H1 (cell line): Measurements from ENCODE around the gene FXR1. TPM values are rescaled to one million over a fixed set of nuclear protein-coding genes. Genes with fewer than 3 reads are reported as not detected.

Experiments
- CTCF ChIA-PET: fragments of 300-600 bp; sonication (Branson Sonifier 250); formaldehyde crosslinking; loops from one replicate; lab custom pipeline; 2021; ENCODE audit not compliant: partially characterized antibody; lab: Charles Lee
- POLR2A ChIA-PET: fragments of 300-600 bp; sonication (Branson Sonifier 250); formaldehyde crosslinking; loops from one replicate; lab custom pipeline; 2021; ENCODE audit warnings: inconsistent platforms; ENCODE audit not compliant: partially characterized antibody; lab: Charles Lee
- DNase-seq, 2 experiments: peaks; one replicate each; pipeline versions ENCODE4 v3.0.0 to v3.0.0-alpha.2; 2010 to 2022; ENCODE audit warnings: low spot score in 2 of 2, low read depth in 1 of 2, mixed read lengths in 1 of 2
- FAIRE-seq: peaks from 2 replicates; lab custom pipeline; 2011; peaks lifted over from hg19 to GRCh38; lab: Jason Lieb, UNC
- H2AFZ ChIP-seq: 2 replicates; pipeline ENCODE4 v1.8.1; 2012; ENCODE audit warnings: low read length, inconsistent platforms
- H2AK5ac ChIP-seq: 2 replicates; pipeline ENCODE4 v1.6.1; 2013; ENCODE audit warnings: low read depth, low read length
- H2BK120ac ChIP-seq: replicated peaks from 2 replicates; pipeline ENCODE3; 2013; ENCODE audit warnings: low read depth, low read length, inconsistent platforms
- H2BK12ac ChIP-seq: 2 replicates; pipeline ENCODE4 v1.6.1; 2013; ENCODE audit warnings: low read depth, low read length
- H2BK15ac ChIP-seq: 2 replicates; pipeline ENCODE4 v1.6.1; 2013; ENCODE audit warnings: low read length
- H2BK20ac ChIP-seq: 2 replicates; pipeline ENCODE4 v1.6.1; 2013; ENCODE audit warnings: low read length
- H2BK5ac ChIP-seq: 2 replicates; pipeline ENCODE4 v1.6.1; 2013; ENCODE audit warnings: low read depth, low read length
- H3K14ac ChIP-seq: 2 replicates; pipeline ENCODE4 v1.6.1; 2013; ENCODE audit warnings: inconsistent platforms; ENCODE audit not compliant: insufficient read length
- H3K18ac ChIP-seq: 2 replicates; pipeline ENCODE4 v1.6.1; 2013; ENCODE audit warnings: low read length; ENCODE audit errors: extremely low read depth
- H3K23ac ChIP-seq: 2 replicates; pipeline ENCODE4 v1.6.1; 2013; ENCODE audit warnings: inconsistent platforms; ENCODE audit not compliant: insufficient read length
- H3K23me2 ChIP-seq: 2 replicates; pipeline ENCODE4 v1.6.1; 2013; ENCODE audit warnings: low read depth, low read length
- H3K27ac ChIP-seq: 2 replicates; pipeline ENCODE4 v1.6.1; 2011; ENCODE audit warnings: low read depth, low read length, inconsistent platforms
- H3K27me3 ChIP-seq, 4 experiments: replicated peaks in 1 of 4; 1 replicate in 1 of 4; 2 replicates in 3 of 4; pipeline versions ENCODE4 v1.6.1 to v1.8.1; 2011 to 2013; ENCODE audit warnings: low read length in 3 of 4, mild to moderate bottlenecking in 3 of 4, inconsistent platforms in 2 of 4, mixed read lengths in 2 of 4, moderate library complexity in 1 of 4; ENCODE audit not compliant: control insufficient read depth in 3 of 4, insufficient read depth in 3 of 4; ENCODE audit errors: extremely low read depth in 1 of 4
- H3K36me3 ChIP-seq, 4 experiments: 2 replicates each; pipeline versions ENCODE4 v1.6.1 to v1.8.1; 2011 to 2013; ENCODE audit warnings: mild to moderate bottlenecking in 4 of 4, low read length in 3 of 4, moderate library complexity in 2 of 4, control low read depth in 1 of 4, inconsistent platforms in 1 of 4; ENCODE audit not compliant: insufficient read depth in 4 of 4, control insufficient read depth in 2 of 4
- H3K4ac ChIP-seq: replicated peaks from 2 replicates; pipeline ENCODE3; 2013; ENCODE audit warnings: low read length, low read depth, mixed read lengths, inconsistent platforms; ENCODE audit not compliant: insufficient read length
- H3K4me1 ChIP-seq, 4 experiments: replicated peaks in 1 of 4; 1 replicate in 1 of 4; 2 replicates in 3 of 4; pipeline versions ENCODE4 v1.6.1 to v1.8.1; 2011 to 2013; ENCODE audit warnings: low read length in 3 of 4, inconsistent platforms in 2 of 4, mixed read lengths in 1 of 4; ENCODE audit not compliant: insufficient read depth in 4 of 4, control insufficient read depth in 3 of 4
- H3K4me2 ChIP-seq, 2 experiments: 2 replicates each; pipeline versions ENCODE4 v1.6.1 to v1.8.1; 2011 to 2013; ENCODE audit warnings: low read depth in 2 of 2, low read length in 2 of 2, control low read depth in 1 of 2, inconsistent platforms in 1 of 2, mild to moderate bottlenecking in 1 of 2; ENCODE audit not compliant: insufficient read depth in 1 of 2
- H3K4me3 ChIP-seq, 4 experiments: fragments of 200-600, 300-600 bp in 1 of 4; sonication (generic), shearing (Covaris generic), sonication (Bioruptor Twin) in 1 of 4; 2 replicates each; pipeline versions ENCODE4 v1.5.1 to v1.8.1; 2011 to 2016; ENCODE audit warnings: low read length in 4 of 4, low read depth in 3 of 4, control low read depth in 2 of 4, inconsistent platforms in 2 of 4, mild to moderate bottlenecking in 2 of 4, mixed read lengths in 1 of 4, moderate library complexity in 1 of 4; ENCODE audit not compliant: insufficient read depth in 2 of 4; ENCODE audit errors: extremely low read depth in 1 of 4
- H3K56ac ChIP-seq: replicated peaks from 2 replicates; pipeline ENCODE3; 2013; ENCODE audit warnings: low read depth, mild to moderate bottlenecking, mixed read lengths, low read length, inconsistent platforms; ENCODE audit not compliant: insufficient read length
- H3K79me1 ChIP-seq: 2 replicates; pipeline ENCODE4 v1.6.1; 2013; ENCODE audit warnings: low read depth, low read length, control low read depth
- H3K79me2 ChIP-seq, 2 experiments: 2 replicates each; pipeline versions ENCODE4 v1.6.1 to v1.8.1; 2012 to 2013; ENCODE audit warnings: low read length in 2 of 2, mild to moderate bottlenecking in 2 of 2, inconsistent platforms in 1 of 2; ENCODE audit not compliant: insufficient read depth in 2 of 2, control insufficient read depth in 1 of 2
- H3K9ac ChIP-seq, 4 experiments: replicated peaks in 1 of 4; 1 replicate in 1 of 4; 2 replicates in 3 of 4; pipeline versions ENCODE4 v1.6.1 to v1.8.1; 2011 to 2013; ENCODE audit warnings: low read depth in 3 of 4, low read length in 3 of 4, control low read depth in 2 of 4, mild to moderate bottlenecking in 2 of 4, moderate library complexity in 2 of 4, inconsistent platforms in 1 of 4; ENCODE audit errors: extremely low read depth in 1 of 4
- H3K9me3 ChIP-seq, 2 experiments: 2 replicates each; pipeline versions ENCODE4 v1.6.1 to v1.8.1; 2012 to 2013; ENCODE audit warnings: mild to moderate bottlenecking in 2 of 2, moderate library complexity in 2 of 2, control low read depth in 1 of 2, inconsistent platforms in 1 of 2, low read depth in 1 of 2, low read length in 1 of 2, mixed read lengths in 1 of 2; ENCODE audit not compliant: insufficient read depth in 2 of 2
- H4K20me1 ChIP-seq, 2 experiments: replicated peaks in 1 of 2; 2 replicates each; pipeline versions ENCODE3 to v1.8.1; 2011 to 2013; ENCODE audit warnings: inconsistent platforms in 2 of 2, low read length in 2 of 2, mild to moderate bottlenecking in 1 of 2; ENCODE audit not compliant: insufficient read depth in 2 of 2, control insufficient read depth in 1 of 2
- H4K5ac ChIP-seq: 2 replicates; pipeline ENCODE4 v1.6.1; 2013; ENCODE audit warnings: low read length, low read depth, mixed read lengths, inconsistent platforms; ENCODE audit not compliant: insufficient read length
- H4K8ac ChIP-seq: 2 replicates; pipeline ENCODE4 v1.8.0; 2013; ENCODE audit warnings: mild to moderate bottlenecking, moderate library complexity, low read length, inconsistent platforms; ENCODE audit not compliant: insufficient read depth; ENCODE audit errors: extremely low read depth
- H4K91ac ChIP-seq: replicated peaks from 2 replicates; pipeline ENCODE3; 2013; ENCODE audit warnings: low read length, mixed read lengths, inconsistent platforms; ENCODE audit not compliant: insufficient read length
- MAFK ChIP-seq: IDR thresholded peaks from 2 replicates; pipeline ENCODE4 v1.6.1; 2012; ENCODE audit warnings: low read depth, mild to moderate bottlenecking, improper control_type of control experiment, low read length
- WGBS, 2 experiments: shearing (Covaris generic) in 1 of 2; methylation state at CpG; one replicate each; pipeline versions ENCODE4 v1.1.6 to v1.1.7; 2013 to 2015; ENCODE audit warnings: low lambda C conversion rate in 2 of 2, mixed read lengths in 2 of 2, inconsistent platforms in 1 of 2, low coverage in 1 of 2, missing lambda C conversion rate in 1 of 2; ENCODE audit not compliant: insufficient replicate concordance in 2 of 2, insufficient coverage in 1 of 2, insufficient read length in 1 of 2; ENCODE audit errors: extremely low coverage in 1 of 2, missing lambda C conversion rate in 1 of 2; 5-methylcytosine and 5-hydroxymethylcytosine counted together
- polyA plus RNA-seq, 7 experiments: library from polyadenylated mRNA; depleted of rRNA in 3 of 7; stranded (reverse) in 5 of 7; unstranded in 2 of 7; fragments of >200 nt in 5 of 7; fragments of 200-250 nt in 2 of 7; gene quantifications; 1 replicate in 5 of 7; 2 replicates in 1 of 7; 4 replicates in 1 of 7; pipeline versions ENCODE4 v1.2.1 to v1.2.3, GENCODE V29; 2011 to 2013; ENCODE audit warnings: missing spikeins in 2 of 7, mixed read lengths in 2 of 7
- total RNA-seq: library from RNA; stranded (reverse); fragmentation: NEBNext Ultra II Directional; extraction: Animal tissue kit (Norgen Biotek cat#: 25700); gene quantifications from 2 replicates; pipeline ENCODE4 v1.2.1, GENCODE V29; 2021

The FXR1 gene
- total and polyA plus RNA-seq, 2 of the 8 experiments (the other 6 are each of a cell fraction or from before 2014, with no cell fraction given): 108 to 283 TPM

DNA sequence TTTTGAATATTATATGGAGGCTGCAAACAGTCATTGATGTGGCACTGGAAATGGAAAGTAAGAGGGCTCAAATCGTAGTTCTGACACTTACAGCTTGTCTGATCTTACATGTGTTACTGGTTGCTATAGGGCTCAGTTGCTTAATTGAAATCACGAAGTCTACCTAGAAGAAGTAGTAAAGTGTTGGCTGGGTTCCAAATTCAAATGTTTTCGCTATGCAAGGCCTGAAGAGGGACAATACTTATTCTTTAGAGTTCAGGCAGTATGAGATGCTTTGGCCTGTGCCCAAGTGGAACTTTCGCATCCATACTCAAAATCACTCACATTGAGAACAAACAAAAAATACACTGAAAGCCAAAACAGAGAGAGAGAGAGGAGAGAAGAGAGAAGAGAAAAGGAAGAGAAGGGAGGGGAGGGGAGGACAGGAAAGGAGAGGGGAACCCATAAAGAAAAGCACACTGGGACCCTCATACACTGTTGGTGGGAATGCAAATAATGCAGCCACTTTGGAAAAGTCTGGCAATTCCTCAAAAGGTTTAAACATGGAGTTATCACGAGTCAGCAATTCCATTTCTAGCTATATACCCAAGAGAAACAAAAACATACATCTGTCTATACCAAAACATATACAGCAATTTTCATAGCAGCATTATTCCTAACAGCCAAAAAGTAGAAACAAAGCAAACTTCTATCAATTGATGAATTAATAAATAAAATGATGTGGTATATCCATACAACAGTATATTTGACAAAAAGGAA, 2.9 kb upstream of the FXR1 start:
- Histone ChIP-seq H2BK20ac (no peak overlapping the region), H4K5ac (no peak overlapping the region), H3K9ac (no peak overlapping the region), H2BK5ac (no peak overlapping the region), H4K91ac (no peak overlapping the region), H2BK12ac (no peak overlapping the region), H2BK15ac (no peak overlapping the region), H3K4me3 (no peak overlapping the region), H3K79me1 (no peaks in the 10 kb centered on the region), H3K4ac (no peak overlapping the region), H3K36me3 (peaks cover 0 to under 1% (median 0%) of the 10 kb centered on the region in 4 experiments; a peak in 1 of 8 replicates), H3K27ac (no peak overlapping the region), H3K27me3 (no peaks in the 10 kb centered on the region), H2AFZ (no peak overlapping the region), H3K23me2 (no peaks in the 10 kb centered on the region), H4K8ac (no peak overlapping the region), H2AK5ac (no peak overlapping the region), H4K20me1 (peaks cover 8 to 10% of the 10 kb centered on the region in 2 experiments), H3K9me3 (no peaks in the 10 kb centered on the region), H2BK120ac (no peak overlapping the region), H3K23ac (no peak overlapping the region), H3K79me2 (peaks cover 19 to 21% of the 10 kb centered on the region in 2 experiments), H3K4me1 (peaks cover 0 to 4% (median 0%) of the 10 kb centered on the region in 4 experiments; a peak in 4 of 7 replicates), H3K18ac (no peak overlapping the region), H3K56ac (no peak overlapping the region), H3K14ac (no peak overlapping the region), H3K4me2 (no peak overlapping the region)
- ChIA-PET CTCF (interaction anchor here (2.8 kb wide), 1 partner anchor 9 kb away, joined by 16 read pairs; no protein-coding TSS in a partner anchor), POLR2A (no interaction called here)
- WGBS, 2 experiments: 88% methylated on average over 5 of the region's 5 CpGs; no CpG with 5 or more reads in 1 of the 2 experiments
- no peak for FAIRE-seq
- no peak for DNase-seq
- peak; percentile 71 for TF ChIP-seq MAFK
